ENCODE data around the gene LDLRAP1. TPM values are rescaled to one million over a fixed set of nuclear protein-coding genes. Genes with fewer than 3 reads are reported as not detected.

The LDLRAP1 gene
- polyA plus RNA-seq, 1 experiment = 12.4 TPM

GRCh38 chr1:25540750-25541342 lies 2.6 kb upstream of the LDLRAP1 start:
- CTCF ChIA-PET = interaction anchor here (1.0 to 2.6 kb wide), 2 partner anchors 20 to 68 kb away, joined by 3 to 7 read pairs; no protein-coding TSS in a partner anchor
- H3K4me3 ChIP-seq (ENCODE audit: low read depth, low read length) = no peak overlapping the region
- no peaks in the 10 kb centered on the region for H3K9me3 ChIP-seq (ENCODE audit: control insufficient read depth, insufficient read depth, low read length)
- H3K27me3 ChIP-seq (ENCODE audit: control insufficient read depth, insufficient read depth, low read length) = peaks cover 11% of the 10 kb centered on the region
- H3K27ac ChIP-seq (ENCODE audit: low read depth, low read length) = no peak overlapping the region
- DNase-seq (ENCODE audit: low read depth, low spot score) = no peak
- POLR2A ChIA-PET = no interaction called here
- no peak for TF ChIP-seq CTCF (IDR thresholded peaks at IDR 0.05; ENCODE audit: low read depth, low read length)

- no peak overlapping the region for H3K27ac ChIP-seq (ENCODE audit: low read depth, low read length)
- TF ChIP-seq CTCF (IDR thresholded peaks at IDR 0.05; ENCODE audit: low read depth, low read length) = no peak
- no peak overlapping the region for H3K4me3 ChIP-seq (ENCODE audit: low read depth, low read length)
- ChIA-PET POLR2A (no interaction called here), CTCF (interaction anchor here (2.6 kb wide), 1 partner anchor 21 kb away, joined by 7 read pairs; no protein-coding TSS in a partner anchor)
- peaks cover 5% of the 10 kb centered on the region for H3K27me3 ChIP-seq (ENCODE audit: control insufficient read depth, insufficient read depth, low read length)
- no peak for DNase-seq (ENCODE audit: low read depth, low spot score)
- no peaks in the 10 kb centered on the region for H3K9me3 ChIP-seq (ENCODE audit: control insufficient read depth, insufficient read depth, low read length)
Measured at GRCh38 chr1:25541425-25541824, 2.0 kb upstream of the LDLRAP1 start.

- no peak for DNase-seq (ENCODE audit: low read depth, low spot score)
- no peak for TF ChIP-seq CTCF (IDR thresholded peaks at IDR 0.05; ENCODE audit: low read depth, low read length)
- no peaks in the 10 kb centered on the region for H3K9me3 ChIP-seq (ENCODE audit: control insufficient read depth, insufficient read depth, low read length)
- H3K27me3 ChIP-seq (ENCODE audit: control insufficient read depth, insufficient read depth, low read length) = peaks cover 2% of the 10 kb centered on the region
- ChIA-PET CTCF (interaction anchor here (0.8 to 2.6 kb wide), 2 partner anchors 21 kb away, joined by 3 to 7 read pairs; no protein-coding TSS in a partner anchor), POLR2A (no interaction called here)
- no peak overlapping the region for H3K27ac ChIP-seq (ENCODE audit: low read depth, low read length)
- H3K4me3 ChIP-seq (ENCODE audit: low read depth, low read length) = no peak overlapping the region
Measured at GRCh38 chr1:25541889-25542658, 1.3 kb upstream of the LDLRAP1 start.

- Histone ChIP-seq H3K27me3 (ENCODE audit: control insufficient read depth, insufficient read depth, low read length) (no peaks in the 10 kb centered on the region), H3K9me3 (ENCODE audit: control insufficient read depth, insufficient read depth, low read length) (no peaks in the 10 kb centered on the region), H3K27ac (ENCODE audit: low read depth, low read length) (no peak overlapping the region), H3K4me3 (ENCODE audit: low read depth, low read length) (peak overlapping the region; percentile 39)
- DNase-seq (ENCODE audit: low read depth, low spot score) = no peak
- CTCF ChIA-PET = interaction anchor here (0.8 kb wide), 1 partner anchor 22 kb away, joined by 3 read pairs; no protein-coding TSS in a partner anchor
- TF ChIP-seq CTCF (IDR thresholded peaks at IDR 0.05; ENCODE audit: low read depth, low read length) = no peak
- POLR2A ChIA-PET = interaction anchor here (1.0 kb wide), 1 partner anchor 296 kb away, joined by 4 read pairs; the partner anchor contains the start of gene RSRP1
Measured at GRCh38 chr1:25543005-25543424, 391 bp upstream of the LDLRAP1 start.

Data from AG04450 (cell line).